Stomach (tissue), 9 donors: ENCODE measurements around the gene LGI1. TPM values are rescaled to one million over a fixed set of nuclear protein-coding genes. Genes with fewer than 3 reads are reported as not detected.

Experiments
- DNase-seq, 2 donors: peaks; one replicate each; pipeline versions ENCODE4 v3.0.0 to v3.0.0-alpha.2; 2013 to 2019
- H3K27ac ChIP-seq, 5 donors: fragments of 200-600 bp in 4 of 5; sonication (generic) in 4 of 5; one replicate each; pipeline ENCODE4 v1.5.1; 2013 to 2019; ENCODE audit warnings: mild to moderate bottlenecking in 1 of 5, moderate library complexity in 1 of 5
- H3K27me3 ChIP-seq, 3 donors: fragments of 200-600 bp; sonication (generic); one replicate each; pipeline ENCODE4 v1.5.1; 2017 to 2019; ENCODE audit warnings: mixed run types in 1 of 3
- H3K36me3 ChIP-seq, 4 donors: fragments of 200-600 bp; sonication (generic); 1 replicate in 3 of 4; 2 replicates in 1 of 4; pipeline ENCODE4 v1.5.1; 2016 to 2019
- H3K4me1 ChIP-seq, 4 donors: fragments of 200-600 bp; sonication (generic); one replicate each; pipeline ENCODE4 v1.5.1; 2016 to 2019
- H3K4me3 ChIP-seq, 4 donors: fragments of 200-600 bp; sonication (generic) in 3 of 4; one replicate each; pipeline ENCODE4 v1.5.1; 2016 to 2019; ENCODE audit warnings: mild to moderate bottlenecking in 1 of 4
- H3K9me3 ChIP-seq, 4 donors: fragments of 200-600 bp; sonication (generic); one replicate each; pipeline ENCODE4 v1.5.1; 2016 to 2019
- EP300 ChIP-seq: sonication (generic); formaldehyde crosslinking; IDR thresholded peaks from one replicate; pipeline ENCODE4 v1.6.1; 2017; ENCODE audit warnings: antibody characterized with exemption
- POLR2A ChIP-seq, 4 donors: fragments of 450-650 bp; IDR thresholded peaks; one replicate each; pipeline ENCODE4 v1.6.1; 2016; ENCODE audit warnings: antibody characterized with exemption in 4 of 4, control low read depth in 2 of 4, mild to moderate bottlenecking in 1 of 4, moderate library complexity in 1 of 4
- POLR2AphosphoS5 ChIP-seq, 3 donors: sonication (generic); formaldehyde crosslinking; IDR thresholded peaks; one replicate each; pipeline ENCODE4 v1.6.1; 2016; ENCODE audit warnings: antibody characterized with exemption in 3 of 3
- WGBS, 5 donors: extraction: QIAGEN DNeasy Blood & Tissue Kit in 3 of 5; methylation state at CpG; one replicate each; pipeline versions ENCODE4 v1.1.5 to v1.1.7; 2013 to 2018; 5-methylcytosine and 5-hydroxymethylcytosine counted together
- intact Hi-C: fragments of 100-400 bp; cut with DNase I; formaldehyde crosslinking; loops from one replicate; pipeline ENCODE4 v1.15.1; 2023; ENCODE audit warnings: low total_unique reads
- polyA plus RNA-seq, 3 donors: library from polyadenylated mRNA; stranded (reverse); fragments of 200-250 nt; gene quantifications; one replicate each; pipeline ENCODE4 v1.2.3, GENCODE V29; 2013
- total RNA-seq, 5 donors: library from RNA; depleted of rRNA; stranded (reverse); fragments of >200 nt; gene quantifications; one replicate each; pipeline versions ENCODE4 v1.1.0 to v1.2.3, GENCODE V29; 2014 to 2016
- TF ChIP-seq, protein P1 (sequence below), 7 experiments: fragments of 450-650 bp in 4 of 7; fragments of 200-600 bp in 3 of 7; sonication (generic) in 3 of 7; IDR thresholded peaks; one replicate each; pipeline ENCODE4 v1.5.1; 2016 to 2019; ENCODE audit warnings: antibody characterized with exemption in 7 of 7, control low read depth in 2 of 7, mild to moderate bottlenecking in 1 of 7
- donor health status: healthy with polysubstance abuse.
- donor health status: Bipolar disorder and iron deficiency.
- donor health status: healthy.

Gene LGI1
- total and polyA plus RNA-seq, 8 donors, result 0.12 to 7.2 (median 1.6) TPM; not detected in 2

DNA sequence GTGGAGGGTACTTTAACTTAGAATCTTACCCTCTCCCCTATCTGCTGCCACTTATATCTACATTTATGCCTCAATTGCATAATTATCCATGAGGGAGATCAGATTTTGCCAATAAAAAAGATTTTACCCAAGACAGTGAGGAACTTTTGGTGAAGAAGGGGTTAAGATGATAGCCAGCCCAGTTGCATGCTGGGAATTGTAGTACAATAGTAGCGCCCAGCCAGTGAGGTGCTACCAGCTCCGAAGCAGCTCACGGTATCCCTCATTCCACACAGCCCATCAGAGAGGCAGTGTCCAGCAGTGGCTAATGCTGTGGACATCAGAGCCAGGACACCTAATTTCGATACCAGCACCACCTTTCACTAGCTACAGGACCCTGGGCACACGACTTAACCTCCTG is 5.9 kb upstream of the LGI1 start:
- 7 to 11% (median 8%) methylated on average over 5 of the region's 5 CpGs for WGBS, 5 donors
- peak in 1 of 2 donors; percentile 62 for DNase-seq
- Histone ChIP-seq H3K9me3 (no peaks in the 10 kb centered on the region), H3K27ac (peak overlapping the region in 1 of 5 donors; percentile 59), H3K27me3 (peaks cover 0 to 5% (median 0%) of the 10 kb centered on the region in 3 donors), H3K4me1 (peaks cover 0 to 25% (median 19%) of the 10 kb centered on the region in 4 donors), H3K4me3 (peak overlapping the region in 3 of 4 donors; percentile 22 to 32 (median 22)), H3K36me3 (no peaks in the 10 kb centered on the region)
- intact Hi-C loops, result no loop called here
- TF ChIP-seq, protein P1, sequence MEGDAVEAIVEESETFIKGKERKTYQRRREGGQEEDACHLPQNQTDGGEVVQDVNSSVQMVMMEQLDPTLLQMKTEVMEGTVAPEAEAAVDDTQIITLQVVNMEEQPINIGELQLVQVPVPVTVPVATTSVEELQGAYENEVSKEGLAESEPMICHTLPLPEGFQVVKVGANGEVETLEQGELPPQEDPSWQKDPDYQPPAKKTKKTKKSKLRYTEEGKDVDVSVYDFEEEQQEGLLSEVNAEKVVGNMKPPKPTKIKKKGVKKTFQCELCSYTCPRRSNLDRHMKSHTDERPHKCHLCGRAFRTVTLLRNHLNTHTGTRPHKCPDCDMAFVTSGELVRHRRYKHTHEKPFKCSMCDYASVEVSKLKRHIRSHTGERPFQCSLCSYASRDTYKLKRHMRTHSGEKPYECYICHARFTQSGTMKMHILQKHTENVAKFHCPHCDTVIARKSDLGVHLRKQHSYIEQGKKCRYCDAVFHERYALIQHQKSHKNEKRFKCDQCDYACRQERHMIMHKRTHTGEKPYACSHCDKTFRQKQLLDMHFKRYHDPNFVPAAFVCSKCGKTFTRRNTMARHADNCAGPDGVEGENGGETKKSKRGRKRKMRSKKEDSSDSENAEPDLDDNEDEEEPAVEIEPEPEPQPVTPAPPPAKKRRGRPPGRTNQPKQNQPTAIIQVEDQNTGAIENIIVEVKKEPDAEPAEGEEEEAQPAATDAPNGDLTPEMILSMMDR (IDR thresholded peaks at IDR 0.05), result no peak
- TF ChIP-seq POLR2A (IDR thresholded peaks at IDR 0.05) (no peak), POLR2AphosphoS5 (IDR thresholded peaks at IDR 0.05) (no peak), EP300 (no peak)

DNA sequence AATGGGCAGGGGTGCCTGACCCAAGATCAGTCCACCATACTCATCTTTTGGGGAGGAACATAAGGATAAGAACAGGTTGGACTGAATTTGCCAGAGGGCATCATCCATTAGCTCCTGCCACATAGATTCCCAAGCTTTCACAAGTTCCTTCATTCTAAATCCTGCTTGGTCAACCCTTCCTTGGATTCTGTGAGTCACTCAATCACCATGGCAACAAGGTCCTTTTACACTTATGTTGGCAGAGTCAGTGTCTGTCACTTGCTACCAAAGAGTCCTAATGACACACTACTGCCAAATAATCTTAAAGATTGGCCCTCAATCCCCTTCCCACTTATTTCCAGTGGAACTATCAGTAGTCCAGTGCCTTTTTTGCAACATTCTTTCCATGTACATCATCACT is 5.0 kb upstream of the LGI1 start:
- H3K4me1 ChIP-seq, result peaks cover 0 to 32% (median 19%) of the 10 kb centered on the region in 4 donors
- peak overlapping the region in 4 of 5 donors; percentile 13 to 59 (median 40) for H3K27ac ChIP-seq
- no peak overlapping the region for H3K4me3 ChIP-seq
- H3K9me3 ChIP-seq, result no peaks in the 10 kb centered on the region
- no peaks in the 10 kb centered on the region for H3K36me3 ChIP-seq
- TF ChIP-seq, protein P1 (IDR thresholded peaks at IDR 0.05), result no peak
- TF ChIP-seq POLR2AphosphoS5 (IDR thresholded peaks at IDR 0.05) (no peak), POLR2A (IDR thresholded peaks at IDR 0.05) (no peak), EP300 (no peak)
- intact Hi-C loops, result no loop called here
- peak in 1 of 2 donors; percentile 24 for DNase-seq
- H3K27me3 ChIP-seq, result peaks cover 0 to 14% (median 5%) of the 10 kb centered on the region in 3 donors

DNA sequence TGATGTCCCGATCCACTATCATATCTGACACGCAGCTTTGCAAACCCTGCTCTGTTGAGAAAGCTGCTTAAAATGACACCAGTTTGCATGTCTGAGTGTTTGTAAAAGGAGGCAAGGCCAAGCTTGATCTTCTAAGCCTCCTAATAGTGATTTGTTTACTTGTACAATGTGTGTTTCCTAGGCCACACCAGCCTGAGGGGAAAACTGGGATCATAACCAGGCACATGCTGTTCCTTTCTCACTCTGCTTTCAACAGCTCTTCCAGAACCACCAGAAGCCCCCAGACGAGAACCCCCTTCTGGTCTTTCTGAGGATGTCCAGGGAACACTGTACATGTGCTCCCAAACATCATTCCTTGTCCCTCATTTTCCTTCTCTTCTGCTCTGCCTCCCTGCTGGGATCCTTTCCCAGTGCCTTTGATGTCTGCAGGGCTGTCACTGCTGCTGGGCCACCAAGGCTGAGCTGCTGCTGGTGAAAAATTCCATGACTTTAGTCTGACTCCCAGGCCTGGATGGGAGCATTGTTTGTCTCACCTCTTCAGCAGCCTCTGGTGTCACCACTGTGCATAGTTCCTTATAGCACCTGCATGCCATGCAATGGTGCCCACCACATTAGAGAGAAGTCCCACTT is 4.0 kb upstream of the LGI1 start:
- Histone ChIP-seq H3K4me1 (peaks cover 0 to 37% (median 23%) of the 10 kb centered on the region in 4 donors), H3K9me3 (no peaks in the 10 kb centered on the region), H3K27me3 (peaks cover 0 to 20% (median 12%) of the 10 kb centered on the region in 3 donors), H3K36me3 (no peaks in the 10 kb centered on the region), H3K4me3 (no peak overlapping the region), H3K27ac (peak overlapping the region in 2 of 5 donors; percentile 53 to 59)
- WGBS, 5 donors, result 50 to 66% (median 60%) methylated on average over 3 of the region's 3 CpGs
- TF ChIP-seq POLR2A (IDR thresholded peaks at IDR 0.05) (no peak), POLR2AphosphoS5 (IDR thresholded peaks at IDR 0.05) (no peak), EP300 (no peak)
- TF ChIP-seq, protein P1 (IDR thresholded peaks at IDR 0.05), result no peak
- intact Hi-C loops, result no loop called here
- peak in 1 of 2 donors; percentile 48 for DNase-seq

DNA sequence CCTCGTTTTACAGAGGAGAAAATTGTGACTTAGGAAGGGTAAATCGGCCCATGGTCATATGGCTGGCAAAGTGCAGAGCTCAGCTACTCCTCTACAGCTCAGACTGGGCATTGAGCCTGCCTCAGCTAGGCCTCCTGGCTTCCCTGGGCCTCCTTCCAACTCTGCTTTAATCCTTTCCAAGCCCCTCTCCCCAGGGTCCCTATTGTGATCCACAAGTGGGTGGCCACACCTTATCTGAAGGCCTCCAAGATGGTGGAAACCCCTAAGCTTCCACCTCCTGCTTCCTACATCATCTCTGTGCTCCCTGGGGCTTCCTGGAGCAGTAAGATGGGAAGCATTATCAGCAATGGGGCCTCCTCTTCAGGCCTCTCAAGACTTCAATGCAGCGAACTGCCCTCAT is 3.0 kb upstream of the LGI1 start:
- H3K27ac ChIP-seq, result peak overlapping the region in 2 of 5 donors; percentile 10 to 35
- no peak for DNase-seq
- intact Hi-C loops, result no loop called here
- no peaks in the 10 kb centered on the region for H3K9me3 ChIP-seq
- TF ChIP-seq POLR2AphosphoS5 (IDR thresholded peaks at IDR 0.05) (no peak), EP300 (no peak), POLR2A (IDR thresholded peaks at IDR 0.05) (no peak)
- TF ChIP-seq, protein P1 (IDR thresholded peaks at IDR 0.05), result no peak
- peaks cover 0 to 35% (median 23%) of the 10 kb centered on the region in 4 donors for H3K4me1 ChIP-seq
- 71 to 84% (median 79%) methylated on average over 3 of the region's 3 CpGs for WGBS, 5 donors
- H3K27me3 ChIP-seq, result peaks cover 0 to 26% (median 12%) of the 10 kb centered on the region in 3 donors
- H3K4me3 ChIP-seq, result no peak overlapping the region
- H3K36me3 ChIP-seq, result no peaks in the 10 kb centered on the region
